Thyroid gland (tissue), 4 donors: ENCODE results near the gene PPM1H.

Experiments
- POLR2A ChIP-seq, 2 donors: fragments of 450-650 bp; IDR thresholded peaks; one replicate each; pipeline ENCODE4 v1.6.1; 2017; ENCODE audit warnings: antibody characterized with exemption in 2 of 2, mild to moderate bottlenecking in 2 of 2, moderate library complexity in 1 of 2
- TF ChIP-seq, protein P1 (sequence below), 6 experiments: fragments of 200-600 bp in 3 of 6; fragments of 450-650 bp in 3 of 6; sonication (generic) in 3 of 6; IDR thresholded peaks; one replicate each; pipeline ENCODE4 v1.5.1; 2016 to 2019; ENCODE audit warnings: antibody characterized with exemption in 6 of 6, mild to moderate bottlenecking in 2 of 6, inconsistent platforms in 1 of 6, moderate library complexity in 1 of 6

DNA sequence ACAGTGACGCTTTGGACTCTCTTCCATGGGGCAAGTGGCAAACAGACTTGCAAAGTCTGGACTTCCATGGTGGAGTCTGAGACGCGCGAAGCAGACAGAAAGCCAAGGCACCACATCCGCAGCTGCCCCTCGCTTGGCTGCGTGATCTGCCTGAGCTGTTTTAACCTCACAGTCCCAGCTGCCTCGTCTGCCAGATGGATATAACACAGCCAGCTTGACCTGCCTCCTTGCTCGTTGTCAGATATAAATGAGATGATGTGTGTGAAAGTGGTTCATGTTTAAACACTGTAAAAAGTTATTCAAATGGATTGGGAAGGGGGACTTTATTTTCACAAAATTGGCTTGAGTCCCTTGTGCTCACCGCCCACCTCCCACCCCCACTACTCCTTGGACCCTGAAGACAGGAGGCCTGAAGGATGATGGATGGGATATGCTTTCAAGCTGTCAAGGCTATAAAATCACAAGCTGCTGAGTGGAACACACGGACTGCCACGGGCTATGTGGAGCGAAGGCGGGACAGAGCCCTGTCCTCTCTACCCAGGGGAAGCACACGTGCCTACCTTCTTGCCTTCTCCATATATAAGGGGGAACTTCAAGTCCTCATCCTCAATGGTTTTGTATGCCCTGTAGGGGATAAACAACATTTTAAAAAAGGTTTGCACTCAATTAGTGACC, 241.4 kb downstream of the PPM1H start:
- TF ChIP-seq, protein P1, sequence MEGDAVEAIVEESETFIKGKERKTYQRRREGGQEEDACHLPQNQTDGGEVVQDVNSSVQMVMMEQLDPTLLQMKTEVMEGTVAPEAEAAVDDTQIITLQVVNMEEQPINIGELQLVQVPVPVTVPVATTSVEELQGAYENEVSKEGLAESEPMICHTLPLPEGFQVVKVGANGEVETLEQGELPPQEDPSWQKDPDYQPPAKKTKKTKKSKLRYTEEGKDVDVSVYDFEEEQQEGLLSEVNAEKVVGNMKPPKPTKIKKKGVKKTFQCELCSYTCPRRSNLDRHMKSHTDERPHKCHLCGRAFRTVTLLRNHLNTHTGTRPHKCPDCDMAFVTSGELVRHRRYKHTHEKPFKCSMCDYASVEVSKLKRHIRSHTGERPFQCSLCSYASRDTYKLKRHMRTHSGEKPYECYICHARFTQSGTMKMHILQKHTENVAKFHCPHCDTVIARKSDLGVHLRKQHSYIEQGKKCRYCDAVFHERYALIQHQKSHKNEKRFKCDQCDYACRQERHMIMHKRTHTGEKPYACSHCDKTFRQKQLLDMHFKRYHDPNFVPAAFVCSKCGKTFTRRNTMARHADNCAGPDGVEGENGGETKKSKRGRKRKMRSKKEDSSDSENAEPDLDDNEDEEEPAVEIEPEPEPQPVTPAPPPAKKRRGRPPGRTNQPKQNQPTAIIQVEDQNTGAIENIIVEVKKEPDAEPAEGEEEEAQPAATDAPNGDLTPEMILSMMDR (IDR thresholded peaks at IDR 0.05) = no peak
- TF ChIP-seq POLR2A (IDR thresholded peaks at IDR 0.05) = no peak
